ENCODE measurements around the gene JUP. TPM values are rescaled to one million over a fixed set of nuclear protein-coding genes. Genes with fewer than 3 reads are reported as not detected.
A peak's percentile ranks its signal among the peaks of the same experiment; 100 is the strongest.

JUP gene
- total RNA-seq, 1 donor from 2014 or later: 330 TPM

DNA sequence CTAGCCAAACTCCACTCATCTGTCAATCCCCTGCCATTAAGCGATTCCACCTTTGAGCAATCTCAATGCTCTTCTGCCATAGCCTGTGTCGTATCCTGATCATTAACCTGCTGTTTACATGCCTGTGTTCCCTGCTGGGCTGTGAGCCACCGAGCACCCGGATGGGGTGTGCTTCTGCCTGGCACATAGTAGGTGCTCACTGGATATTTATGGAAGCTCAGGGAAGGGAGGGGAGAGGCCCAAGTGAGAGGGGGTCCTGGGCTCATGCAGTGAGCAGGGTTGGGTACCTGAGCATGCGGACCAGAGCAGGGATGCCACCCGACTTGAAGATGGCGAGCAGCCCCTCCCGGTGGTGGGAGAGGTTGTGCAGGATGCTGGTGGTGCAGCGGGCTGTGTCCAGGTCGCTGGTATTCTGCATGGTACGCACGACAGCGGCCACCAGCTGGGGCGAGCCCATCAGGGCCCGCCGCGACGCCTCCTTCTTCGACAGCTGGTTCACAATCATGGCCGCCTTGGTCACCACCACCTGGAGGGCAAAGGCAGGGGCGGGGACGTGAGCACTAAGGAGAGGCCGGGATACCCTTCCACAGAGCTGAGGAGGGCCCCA is 17.7 kb downstream of the JUP start:
- Mint-ChIP-seq H3K27me3 (ENCODE audit: unreplicated experiment) (peaks cover 20% of the 10 kb centered on the region), H3K4me1 (ENCODE audit: unreplicated experiment) (peaks cover 33% of the 10 kb centered on the region), H3K9me3 (ENCODE audit: unreplicated experiment) (no peaks in the 10 kb centered on the region), H3K27ac (ENCODE audit: unreplicated experiment) (no peak overlapping the region), H3K36me3 (ENCODE audit: low read depth, unreplicated experiment) (peaks cover 45% of the 10 kb centered on the region), H3K4me3 (ENCODE audit: unreplicated experiment) (peak overlapping the region; percentile 26)
- DNase-seq (ENCODE audit: low spot score): no peak
- TF ChIP-seq, protein P1, sequence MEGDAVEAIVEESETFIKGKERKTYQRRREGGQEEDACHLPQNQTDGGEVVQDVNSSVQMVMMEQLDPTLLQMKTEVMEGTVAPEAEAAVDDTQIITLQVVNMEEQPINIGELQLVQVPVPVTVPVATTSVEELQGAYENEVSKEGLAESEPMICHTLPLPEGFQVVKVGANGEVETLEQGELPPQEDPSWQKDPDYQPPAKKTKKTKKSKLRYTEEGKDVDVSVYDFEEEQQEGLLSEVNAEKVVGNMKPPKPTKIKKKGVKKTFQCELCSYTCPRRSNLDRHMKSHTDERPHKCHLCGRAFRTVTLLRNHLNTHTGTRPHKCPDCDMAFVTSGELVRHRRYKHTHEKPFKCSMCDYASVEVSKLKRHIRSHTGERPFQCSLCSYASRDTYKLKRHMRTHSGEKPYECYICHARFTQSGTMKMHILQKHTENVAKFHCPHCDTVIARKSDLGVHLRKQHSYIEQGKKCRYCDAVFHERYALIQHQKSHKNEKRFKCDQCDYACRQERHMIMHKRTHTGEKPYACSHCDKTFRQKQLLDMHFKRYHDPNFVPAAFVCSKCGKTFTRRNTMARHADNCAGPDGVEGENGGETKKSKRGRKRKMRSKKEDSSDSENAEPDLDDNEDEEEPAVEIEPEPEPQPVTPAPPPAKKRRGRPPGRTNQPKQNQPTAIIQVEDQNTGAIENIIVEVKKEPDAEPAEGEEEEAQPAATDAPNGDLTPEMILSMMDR (IDR thresholded peaks at IDR 0.05; ENCODE audit: unreplicated experiment): no peak

DNA sequence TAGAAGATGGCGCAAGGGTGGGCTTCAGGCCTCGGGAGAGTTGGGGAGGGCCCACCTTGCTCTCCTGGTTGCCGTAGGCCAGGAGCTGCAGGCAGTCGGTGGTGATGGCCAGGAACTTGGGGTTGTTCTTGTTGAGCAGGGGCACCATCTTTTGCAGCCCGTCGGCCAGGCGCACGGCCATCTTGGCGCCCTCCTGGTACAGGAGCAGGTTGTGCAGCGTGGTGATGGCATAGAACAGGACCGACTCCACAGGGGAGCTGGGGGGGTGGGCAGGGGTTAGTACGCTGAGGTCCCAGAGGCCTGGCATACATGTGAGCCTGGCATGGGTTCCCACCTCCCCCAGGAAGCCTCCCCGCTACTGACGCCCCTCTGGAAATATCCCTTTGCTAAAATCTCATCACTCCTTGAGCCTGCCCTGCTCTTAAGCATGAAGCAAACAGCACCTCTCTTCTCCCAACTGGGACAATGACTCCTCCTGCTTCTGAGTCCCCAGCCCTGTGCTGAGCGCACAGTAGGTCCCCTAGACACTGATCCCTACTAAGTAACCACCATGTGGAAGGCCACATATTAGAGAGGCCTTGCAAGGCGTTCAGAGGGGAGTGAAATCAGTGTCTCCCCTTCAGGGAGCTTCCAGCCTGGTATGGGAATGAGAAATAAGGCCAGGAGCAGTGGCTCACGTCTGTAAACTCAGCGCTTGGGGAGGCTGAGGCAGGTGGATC is 19.0 kb downstream of the JUP start:
- H3K27ac Mint-ChIP-seq (ENCODE audit: unreplicated experiment): no peak overlapping the region
- no peak for DNase-seq (ENCODE audit: low spot score)
- H3K4me3 Mint-ChIP-seq (ENCODE audit: unreplicated experiment): peak overlapping the region; percentile 71
- peaks cover 20% of the 10 kb centered on the region for H3K27me3 Mint-ChIP-seq (ENCODE audit: unreplicated experiment)
- peaks cover 21% of the 10 kb centered on the region for H3K4me1 Mint-ChIP-seq (ENCODE audit: unreplicated experiment)
- TF ChIP-seq, protein P1 (IDR thresholded peaks at IDR 0.05; ENCODE audit: unreplicated experiment): no peak
- peaks cover 53% of the 10 kb centered on the region for H3K36me3 Mint-ChIP-seq (ENCODE audit: low read depth, unreplicated experiment)
- H3K9me3 Mint-ChIP-seq (ENCODE audit: unreplicated experiment): no peaks in the 10 kb centered on the region

DNA sequence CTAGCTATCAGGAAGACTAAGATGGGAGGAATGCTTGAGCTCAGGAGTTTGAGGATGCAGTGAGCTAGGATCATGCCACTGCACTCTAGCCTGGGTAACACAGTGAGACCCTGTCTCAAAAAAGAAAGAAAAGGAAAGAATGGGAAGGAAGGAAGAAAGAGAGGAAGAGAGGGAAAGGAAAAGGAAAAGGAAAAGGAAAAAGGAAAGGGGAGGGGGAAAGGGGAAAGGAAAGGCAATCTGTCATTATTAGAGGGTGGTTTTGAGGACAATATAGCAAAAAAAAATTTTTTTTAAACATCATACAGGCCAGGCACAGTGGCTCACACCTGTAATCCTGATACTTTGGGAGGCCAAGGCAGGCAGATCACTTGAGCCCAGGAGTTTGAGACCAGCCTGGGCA is 20.4 kb downstream of the JUP start:
- H3K4me3 Mint-ChIP-seq (ENCODE audit: unreplicated experiment): peak overlapping the region; percentile 70
- H3K36me3 Mint-ChIP-seq (ENCODE audit: low read depth, unreplicated experiment): peaks cover 58% of the 10 kb centered on the region
- peaks cover 16% of the 10 kb centered on the region for H3K27me3 Mint-ChIP-seq (ENCODE audit: unreplicated experiment)
- TF ChIP-seq, protein P1 (IDR thresholded peaks at IDR 0.05; ENCODE audit: unreplicated experiment): no peak
- peaks cover 15% of the 10 kb centered on the region for H3K4me1 Mint-ChIP-seq (ENCODE audit: unreplicated experiment)
- H3K9me3 Mint-ChIP-seq (ENCODE audit: unreplicated experiment): no peaks in the 10 kb centered on the region
- H3K27ac Mint-ChIP-seq (ENCODE audit: unreplicated experiment): peak overlapping the region; percentile 65
- DNase-seq (ENCODE audit: low spot score): no peak

DNA sequence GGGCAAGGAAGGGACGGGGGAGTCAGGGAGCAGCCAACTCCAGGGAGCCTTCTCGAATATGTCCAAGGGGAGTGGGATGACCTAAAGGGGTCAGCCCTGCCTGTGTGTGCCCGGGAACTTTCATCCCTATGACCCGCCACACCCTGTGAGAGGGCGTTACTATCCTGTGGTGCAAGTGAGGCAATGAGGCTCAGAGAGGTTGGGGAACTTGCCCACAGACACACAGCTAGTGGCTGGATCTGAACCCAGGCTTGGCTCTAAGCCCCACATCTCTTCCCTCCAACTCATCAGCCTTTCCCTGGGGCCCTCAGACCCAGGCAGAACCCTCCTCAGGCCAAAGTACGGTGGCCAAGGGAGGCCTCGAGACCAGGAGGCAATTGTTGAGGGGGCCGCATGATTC is 23.2 kb downstream of the JUP start:
- Mint-ChIP-seq H3K4me3 (ENCODE audit: unreplicated experiment) (peak overlapping the region; percentile 51), H3K27me3 (ENCODE audit: unreplicated experiment) (peaks cover 9% of the 10 kb centered on the region), H3K9me3 (ENCODE audit: unreplicated experiment) (no peaks in the 10 kb centered on the region), H3K36me3 (ENCODE audit: low read depth, unreplicated experiment) (peaks cover 61% of the 10 kb centered on the region), H3K27ac (ENCODE audit: unreplicated experiment) (no peak overlapping the region), H3K4me1 (ENCODE audit: unreplicated experiment) (peaks cover 19% of the 10 kb centered on the region)
- DNase-seq (ENCODE audit: low spot score): no peak
- TF ChIP-seq, protein P1 (IDR thresholded peaks at IDR 0.05; ENCODE audit: unreplicated experiment): no peak

DNA sequence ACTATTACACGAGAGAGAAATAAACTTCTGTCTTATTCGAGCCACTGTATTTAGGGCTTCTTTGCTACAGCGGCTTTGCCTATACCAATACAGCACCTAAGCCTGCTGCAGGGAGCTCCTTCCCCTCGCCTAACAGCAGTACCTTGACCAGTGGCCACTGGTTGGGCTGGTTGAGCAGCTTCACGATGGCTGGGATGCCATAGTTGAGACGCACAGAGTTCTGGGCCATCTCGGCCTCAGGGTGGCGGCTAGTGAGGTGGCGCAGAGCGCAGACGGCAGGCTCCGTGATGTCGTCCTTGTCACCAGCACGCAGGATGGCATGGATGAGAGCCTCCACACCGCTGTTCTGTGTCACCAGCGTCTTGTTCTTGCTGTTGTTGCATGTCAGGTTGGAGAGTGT is 23.7 kb downstream of the JUP start:
- Mint-ChIP-seq H3K4me3 (ENCODE audit: unreplicated experiment) (peak overlapping the region; percentile 51), H3K4me1 (ENCODE audit: unreplicated experiment) (peaks cover 19% of the 10 kb centered on the region), H3K9me3 (ENCODE audit: unreplicated experiment) (no peaks in the 10 kb centered on the region), H3K27ac (ENCODE audit: unreplicated experiment) (no peak overlapping the region), H3K36me3 (ENCODE audit: low read depth, unreplicated experiment) (peaks cover 65% of the 10 kb centered on the region), H3K27me3 (ENCODE audit: unreplicated experiment) (peaks cover 10% of the 10 kb centered on the region)
- TF ChIP-seq, protein P1 (IDR thresholded peaks at IDR 0.05; ENCODE audit: unreplicated experiment): no peak
- no peak for DNase-seq (ENCODE audit: low spot score)
